ENCODE data around the gene DHDH.
"Not testable (repeated sequence)": the region's sequence is repeated elsewhere in the genome, so short reads cannot be mapped to it uniquely, and the experiment has no call there.

The DHDH gene

DNA sequence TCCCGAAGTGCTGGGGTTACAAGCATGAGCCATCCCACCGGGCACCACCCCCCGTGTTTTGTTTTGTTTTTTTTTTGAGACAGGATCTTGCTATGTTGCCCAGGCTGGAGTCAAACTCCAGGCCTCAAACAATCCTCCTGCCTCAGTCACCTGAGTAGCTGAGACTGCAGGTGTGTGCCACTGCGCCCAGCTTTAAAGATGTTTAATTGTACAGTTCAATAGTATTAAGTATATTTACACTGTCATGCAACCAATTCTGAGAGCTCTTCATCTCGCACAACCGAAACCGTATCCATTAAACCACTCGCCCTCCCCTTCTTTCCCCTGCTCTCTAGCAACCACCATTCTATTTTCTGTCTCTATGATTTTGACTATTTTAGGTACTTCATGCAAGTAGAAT lies 17.7 kb upstream of the DHDH start:
- DNase-seq (ENCODE audit: low spot score): no peak

DNA sequence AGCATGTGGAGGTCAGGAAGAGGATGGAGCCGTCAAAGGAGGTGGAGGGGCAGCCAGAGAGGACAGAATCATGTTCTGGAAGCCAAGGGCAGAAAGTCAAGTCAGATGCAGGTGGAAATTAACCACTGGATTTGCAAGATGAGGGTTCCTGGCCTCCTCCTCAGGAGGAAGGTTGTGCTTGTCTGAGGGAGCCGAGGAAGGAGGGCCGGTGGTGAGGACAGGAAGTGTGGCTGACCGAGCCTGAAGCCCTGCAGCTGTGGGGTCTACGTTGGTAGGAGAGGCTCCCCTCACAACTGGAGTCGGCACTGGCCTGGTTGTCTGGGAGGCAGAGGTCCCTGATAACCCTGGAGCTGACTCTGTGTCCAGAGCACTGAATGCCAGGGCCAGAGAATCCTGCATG lies 15.4 kb upstream of the DHDH start:
- DNase-seq (ENCODE audit: low spot score): no peak

DNA sequence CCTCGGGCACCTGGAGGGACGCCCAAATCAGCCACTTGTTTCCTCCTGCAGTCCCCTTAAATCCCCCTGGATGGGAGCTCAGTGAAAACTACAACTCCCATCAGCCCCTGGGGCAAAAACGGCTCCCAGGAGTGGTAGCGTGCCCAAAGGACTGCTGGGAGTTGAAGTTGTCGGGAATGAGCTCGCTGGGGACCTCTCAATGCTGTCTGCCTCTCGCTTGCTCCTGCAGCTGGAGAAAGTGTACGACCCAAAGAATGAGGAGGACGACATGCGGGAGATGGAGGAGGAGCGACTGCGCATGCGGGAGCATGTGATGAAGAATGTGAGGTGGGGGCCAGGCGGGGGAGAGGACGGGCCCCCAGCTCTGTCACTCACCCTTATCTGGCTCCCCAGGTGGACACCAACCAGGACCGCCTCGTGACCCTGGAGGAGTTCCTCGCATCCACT lies 14.7 kb upstream of the DHDH start:
- peak; percentile 84 for DNase-seq (ENCODE audit: low spot score)

DNA sequence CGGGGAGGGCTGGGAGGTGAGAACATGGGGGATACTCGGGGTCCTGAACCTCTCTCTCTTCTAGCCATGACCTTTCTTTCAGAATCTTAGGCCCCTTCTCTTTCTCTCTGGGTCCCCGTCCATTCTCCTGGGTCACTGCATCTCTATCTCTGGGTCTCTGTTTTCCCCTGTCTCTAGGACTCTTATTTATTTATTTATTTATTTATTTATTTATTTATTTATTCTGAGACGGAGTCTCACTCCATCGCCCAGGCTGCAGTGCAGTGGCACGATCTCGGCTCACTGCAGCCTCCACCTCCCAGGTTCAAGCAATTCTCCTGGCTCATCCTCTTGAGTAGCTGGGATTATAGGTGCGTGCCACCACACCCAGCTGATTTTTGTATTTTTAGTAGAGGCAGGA lies 14.2 kb upstream of the DHDH start:
- DNase-seq (ENCODE audit: low spot score): not testable (repeated sequence)

DNA sequence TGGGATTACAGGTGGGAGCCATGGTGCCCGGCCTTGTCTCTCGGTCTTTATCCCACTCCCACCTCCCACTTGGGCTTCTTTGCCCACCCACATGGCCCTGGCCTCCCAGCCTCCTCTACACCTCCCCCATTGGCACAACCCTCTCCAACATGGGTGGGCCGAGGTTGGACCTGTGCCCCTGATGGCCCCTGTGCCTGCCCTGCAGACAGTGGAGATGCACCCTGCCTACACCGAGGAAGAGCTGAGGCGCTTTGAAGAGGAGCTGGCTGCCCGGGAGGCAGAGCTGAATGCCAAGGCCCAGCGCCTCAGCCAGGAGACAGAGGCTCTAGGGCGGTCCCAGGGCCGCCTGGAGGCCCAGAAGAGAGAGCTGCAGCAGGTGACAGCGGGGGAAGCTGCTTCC lies 12.6 kb upstream of the DHDH start:
- no peak for DNase-seq (ENCODE audit: low spot score)

DNA sequence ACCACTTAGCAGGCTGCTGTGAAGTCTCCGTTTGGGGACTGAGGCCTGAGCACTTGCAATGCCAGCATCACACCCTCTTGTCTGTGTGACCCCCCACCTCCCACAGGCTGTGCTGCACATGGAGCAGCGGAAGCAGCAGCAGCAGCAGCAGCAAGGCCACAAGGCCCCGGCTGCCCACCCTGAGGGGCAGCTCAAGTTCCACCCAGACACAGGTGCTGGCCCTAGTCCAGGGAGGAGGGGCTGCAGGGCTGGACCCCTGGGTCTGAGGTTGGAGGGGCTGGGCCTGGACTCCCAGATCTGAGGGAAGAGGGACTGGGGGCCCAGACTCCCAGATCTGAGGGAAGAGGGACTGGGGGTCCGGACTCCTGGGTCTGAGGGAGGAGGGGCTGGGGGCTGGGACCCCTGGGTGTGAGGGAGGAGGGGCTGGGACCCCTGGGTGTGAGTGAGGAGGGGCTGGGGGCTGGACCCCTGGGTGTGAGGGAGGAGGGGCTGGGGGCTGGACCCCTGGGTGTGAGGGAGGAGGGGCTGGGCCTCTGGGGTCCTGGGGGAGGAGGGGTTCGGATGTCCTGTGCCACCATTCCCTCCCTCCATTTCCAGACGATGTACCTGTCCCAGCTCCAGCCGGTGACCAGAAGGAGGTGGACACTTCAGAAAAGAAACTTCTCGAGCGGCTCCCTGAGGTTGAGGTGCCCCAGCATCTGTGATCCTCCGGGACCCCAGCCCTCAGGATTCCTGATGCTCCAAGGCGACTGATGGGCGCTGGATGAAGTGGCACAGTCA lies 11.6 kb upstream of the DHDH start:
- no peak for DNase-seq (ENCODE audit: low spot score)

DNA sequence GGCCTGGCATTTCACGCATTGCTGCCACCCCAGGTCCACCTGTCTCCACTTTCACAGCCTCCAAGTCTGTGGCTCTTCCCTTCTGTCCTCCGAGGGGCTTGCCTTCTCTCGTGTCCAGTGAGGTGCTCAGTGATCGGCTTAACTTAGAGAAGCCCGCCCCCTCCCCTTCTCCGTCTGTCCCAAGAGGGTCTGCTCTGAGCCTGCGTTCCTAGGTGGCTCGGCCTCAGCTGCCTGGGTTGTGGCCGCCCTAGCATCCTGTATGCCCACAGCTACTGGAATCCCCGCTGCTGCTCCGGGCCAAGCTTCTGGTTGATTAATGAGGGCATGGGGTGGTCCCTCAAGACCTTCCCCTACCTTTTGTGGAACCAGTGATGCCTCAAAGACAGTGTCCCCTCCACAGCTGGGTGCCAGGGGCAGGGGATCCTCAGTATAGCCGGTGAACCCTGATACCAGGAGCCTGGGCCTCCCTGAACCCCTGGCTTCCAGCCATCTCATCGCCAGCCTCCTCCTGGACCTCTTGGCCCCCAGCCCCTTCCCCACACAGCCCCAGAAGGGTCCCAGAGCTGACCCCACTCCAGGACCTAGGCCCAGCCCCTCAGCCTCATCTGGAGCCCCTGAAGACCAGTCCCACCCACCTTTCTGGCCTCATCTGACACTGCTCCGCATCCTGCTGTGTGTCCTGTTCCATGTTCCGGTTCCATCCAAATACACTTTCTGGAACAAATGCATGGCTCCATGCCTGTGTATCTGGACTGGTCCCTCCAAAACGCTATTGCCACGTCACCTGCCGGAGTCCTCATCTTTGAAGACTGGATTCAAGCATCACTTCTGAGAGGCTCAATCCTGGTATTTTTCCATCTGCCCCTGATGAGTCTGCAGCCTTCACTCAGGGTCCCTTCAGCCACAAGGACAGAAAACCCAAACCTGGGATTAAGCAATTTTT lies 10.7 kb upstream of the DHDH start:
- no peak for DNase-seq (ENCODE audit: low spot score)

DNA sequence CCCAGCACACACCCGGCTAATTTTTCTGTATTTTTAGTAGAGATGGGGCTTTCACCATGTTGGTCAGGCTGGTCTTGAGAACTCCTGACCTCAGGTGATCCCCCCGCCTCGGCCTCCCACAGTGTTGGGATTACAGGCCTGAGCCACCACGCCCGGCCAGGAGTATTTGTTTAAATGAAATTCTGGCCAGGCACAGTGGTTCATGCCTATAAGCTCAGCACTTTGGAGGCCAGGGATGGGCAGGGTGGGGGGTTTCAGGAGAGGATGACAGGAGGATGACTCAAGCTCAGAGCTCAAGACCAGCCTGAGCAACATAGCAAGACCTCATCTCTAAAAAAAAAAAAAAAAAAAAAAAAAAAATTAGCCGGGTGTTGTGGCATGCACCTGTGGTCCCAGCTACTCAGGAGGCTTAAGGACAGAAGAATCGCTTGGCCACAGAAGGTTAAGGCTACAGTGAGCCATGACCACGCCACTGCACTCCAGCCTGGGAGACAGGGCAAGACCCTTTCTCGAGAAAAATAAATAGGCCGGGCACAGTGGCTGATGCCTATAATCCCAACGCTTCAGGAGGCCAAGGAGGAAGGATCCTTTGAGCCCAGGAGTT lies 8.2 kb upstream of the DHDH start:
- DNase-seq (ENCODE audit: low spot score): no peak

DNA sequence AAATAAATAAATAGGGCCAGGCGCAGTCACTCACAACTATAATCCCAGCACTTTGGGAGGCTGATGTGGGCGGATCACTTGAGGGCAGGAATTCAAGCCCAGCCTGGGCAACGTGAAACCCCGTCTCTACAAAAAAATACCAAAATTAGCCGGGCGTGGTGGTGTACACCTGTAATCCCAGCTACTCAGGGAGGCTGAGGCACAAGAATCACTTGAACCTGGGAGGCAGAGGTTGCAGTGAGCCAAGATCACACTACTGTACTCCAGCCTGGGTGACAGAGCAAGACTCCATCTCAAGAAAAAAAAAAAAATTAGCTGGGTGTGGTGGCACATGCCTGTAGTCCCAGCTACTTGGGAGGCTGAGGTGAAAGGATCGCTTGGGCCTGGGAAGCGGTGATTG lies 7.6 kb upstream of the DHDH start:
- not testable (repeated sequence) for DNase-seq (ENCODE audit: low spot score)

DNA sequence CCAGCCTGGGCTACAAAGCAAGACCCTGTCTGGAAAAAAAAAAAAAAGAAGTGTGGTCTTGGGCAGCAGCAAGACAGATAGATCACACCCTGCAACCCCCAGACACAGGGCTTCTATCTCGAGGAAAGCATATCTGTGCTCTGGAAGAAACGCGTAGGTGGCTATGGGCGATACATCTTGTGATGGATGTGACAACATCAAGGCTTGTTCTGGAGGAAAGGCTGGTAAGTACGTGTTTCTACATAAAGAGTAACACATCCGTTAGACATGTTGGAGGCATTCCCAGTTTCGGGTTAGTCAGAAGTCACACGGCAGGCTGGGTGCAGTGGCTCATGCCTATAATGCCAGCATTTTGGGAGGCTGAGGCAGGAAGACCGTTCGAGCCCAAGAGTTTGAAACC lies 6.6 kb upstream of the DHDH start:
- no peak for DNase-seq (ENCODE audit: low spot score)

DNA sequence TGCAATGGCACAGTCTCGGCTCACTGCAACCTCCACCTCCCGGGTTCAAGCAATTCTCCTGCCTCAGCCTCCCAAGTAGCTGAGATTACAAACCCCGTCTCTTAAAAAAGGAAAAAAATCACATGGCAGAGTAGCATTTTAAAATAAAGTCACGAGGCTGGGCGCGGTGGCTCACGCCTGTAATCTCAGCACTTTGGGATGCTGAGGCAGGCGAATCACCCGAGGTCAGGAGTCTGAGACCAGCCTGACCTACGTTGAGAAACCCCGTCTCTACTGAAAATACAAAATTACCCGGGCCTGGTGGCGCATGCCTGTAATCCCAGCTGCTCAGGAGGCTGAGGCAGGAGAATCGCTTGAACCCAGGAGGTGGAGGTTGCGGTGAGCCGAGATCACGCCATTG lies 5.8 kb upstream of the DHDH start:
- DNase-seq (ENCODE audit: low spot score): not testable (repeated sequence)

DNA sequence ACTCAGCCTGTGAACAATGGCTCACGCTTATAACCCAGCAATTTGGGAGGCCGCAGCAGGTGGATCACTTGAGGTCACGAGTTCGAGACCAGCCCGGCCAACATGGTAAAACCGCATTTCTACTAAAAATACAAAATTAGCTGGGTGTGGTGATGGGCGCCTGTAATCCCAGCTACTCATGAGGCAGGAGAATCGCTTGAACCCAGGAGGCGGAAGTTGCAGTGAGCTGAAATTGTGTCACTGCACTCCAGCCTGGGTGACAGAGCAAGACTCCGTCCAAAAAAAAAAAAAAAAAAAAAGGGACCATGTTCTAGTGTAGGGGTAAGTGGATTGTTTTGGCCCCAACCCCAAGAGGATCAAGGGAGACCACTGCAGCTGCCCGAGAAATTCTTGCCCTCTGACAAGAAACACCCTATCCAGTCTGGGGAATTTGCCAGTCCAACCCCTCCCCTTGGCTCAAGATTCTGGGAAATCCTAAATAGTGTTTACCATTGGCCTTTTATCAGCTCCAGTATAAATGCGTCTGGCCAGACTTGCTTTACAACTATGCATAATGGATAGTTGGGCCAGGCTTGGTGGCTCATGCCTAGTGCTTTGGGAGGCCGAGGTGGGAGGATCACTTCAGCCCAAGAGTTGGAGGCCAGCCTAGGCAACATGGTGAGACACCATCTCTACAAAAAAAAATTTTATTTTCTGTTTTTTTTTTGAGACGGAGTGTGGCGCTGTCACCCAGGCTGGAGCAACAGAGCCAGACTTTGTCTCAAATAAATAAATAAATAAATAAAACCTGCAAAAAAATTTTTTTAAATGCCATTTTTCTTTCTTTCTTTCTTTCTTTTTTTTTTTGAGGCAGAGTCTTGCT lies 5.1 kb upstream of the DHDH start:
- no peak for DNase-seq (ENCODE audit: low spot score)

DNA sequence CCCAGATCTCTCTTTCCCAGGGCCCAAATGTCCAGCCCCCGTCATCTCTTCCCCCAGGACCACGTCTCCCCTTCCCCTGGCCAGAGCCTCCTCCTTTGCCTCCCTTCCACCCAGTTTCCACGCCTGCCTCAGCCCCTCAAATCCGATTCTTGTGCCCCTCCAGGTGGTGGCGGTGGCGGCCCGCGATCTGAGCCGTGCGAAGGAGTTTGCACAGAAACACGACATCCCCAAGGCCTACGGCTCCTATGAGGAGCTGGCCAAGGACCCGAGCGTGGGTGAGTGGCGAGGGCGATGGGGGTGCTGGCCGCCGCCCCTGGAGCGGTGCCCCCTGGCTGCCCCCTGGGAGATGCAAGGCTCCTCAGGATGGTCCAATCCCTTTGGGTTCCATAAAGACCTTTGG lies 1.3 kb downstream of the DHDH start:
- no peak for DNase-seq (ENCODE audit: low spot score)

DNA sequence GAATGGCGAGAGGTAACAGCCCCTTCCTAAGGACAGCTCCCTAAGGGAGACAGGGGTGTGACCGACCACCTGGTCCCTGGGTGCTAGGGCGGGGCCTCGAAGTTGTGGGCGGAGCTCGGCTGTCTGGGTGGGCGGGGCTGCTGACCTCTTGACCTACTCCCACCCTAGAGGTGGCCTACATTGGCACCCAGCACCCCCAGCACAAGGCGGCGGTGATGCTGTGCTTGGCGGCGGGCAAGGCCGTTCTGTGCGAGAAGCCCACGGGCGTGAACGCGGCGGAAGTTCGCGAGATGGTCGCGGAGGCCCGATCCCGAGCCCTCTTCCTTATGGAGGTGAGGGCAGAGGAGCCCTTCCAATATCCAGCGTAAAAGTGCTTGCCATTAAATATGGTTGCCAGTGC lies 2.4 kb downstream of the DHDH start:
- no peak for DNase-seq (ENCODE audit: low spot score)

DNA sequence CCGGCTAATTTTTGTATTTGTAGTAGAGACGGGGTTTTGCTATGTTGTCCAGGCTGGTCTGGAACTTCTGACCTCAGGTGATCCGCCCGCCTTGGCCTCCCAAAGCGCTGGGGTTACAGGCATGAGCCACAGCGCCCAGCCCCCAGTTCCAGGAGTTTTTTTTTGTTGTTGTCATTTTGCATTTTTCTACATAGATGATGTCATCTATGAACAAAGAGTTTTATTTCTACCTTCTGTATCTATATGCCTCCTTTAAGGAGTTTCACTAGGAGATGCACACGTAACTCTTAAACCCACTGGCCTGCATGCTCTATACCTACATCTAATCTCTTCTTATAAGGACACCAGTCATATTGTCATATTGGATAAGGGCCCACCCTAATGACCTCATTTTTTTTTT lies 4.8 kb downstream of the DHDH start:
- no peak for DNase-seq (ENCODE audit: low spot score)

DNA sequence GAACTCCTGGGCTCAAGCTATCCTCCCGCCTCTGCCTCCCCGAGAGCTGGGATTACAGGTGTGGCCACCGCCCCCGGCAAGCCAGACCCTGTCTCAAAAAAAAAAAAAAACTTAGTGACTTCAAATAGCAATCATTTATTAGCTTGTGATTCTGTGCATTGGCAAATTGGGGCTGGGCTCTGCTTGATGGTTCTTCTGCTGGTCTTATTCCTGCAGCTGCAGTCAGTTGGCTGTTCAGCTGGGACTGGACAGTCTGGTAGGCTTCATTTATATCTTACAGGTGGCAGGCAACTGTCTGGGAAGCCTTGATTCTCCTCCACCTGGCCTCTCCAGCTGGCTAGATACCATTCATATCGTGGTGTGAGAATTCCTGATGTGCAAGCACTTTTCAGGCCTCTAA lies 7.4 kb downstream of the DHDH start:
- no peak for DNase-seq (ENCODE audit: low spot score)

DNA sequence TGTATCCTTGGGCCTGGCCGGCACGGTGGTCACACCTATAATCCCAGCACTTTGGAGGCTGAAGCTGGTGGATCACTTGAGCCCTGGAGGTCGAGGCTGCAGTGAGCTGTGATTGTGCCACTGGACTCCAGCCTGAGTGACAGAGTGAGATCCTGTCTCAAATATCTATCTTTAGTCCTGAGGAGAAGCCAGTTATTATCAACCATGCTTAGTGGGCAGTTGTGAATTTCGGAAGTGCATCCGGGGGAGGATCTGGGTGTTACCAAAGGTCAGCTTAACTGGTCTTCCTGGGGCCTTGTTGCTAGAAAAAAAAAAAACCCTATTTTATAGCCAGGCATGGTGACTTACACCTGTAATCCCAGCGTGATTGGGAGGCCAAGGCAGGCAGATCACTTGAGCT lies 9.6 kb downstream of the DHDH start:
- DNase-seq (ENCODE audit: low spot score): no peak

DNA sequence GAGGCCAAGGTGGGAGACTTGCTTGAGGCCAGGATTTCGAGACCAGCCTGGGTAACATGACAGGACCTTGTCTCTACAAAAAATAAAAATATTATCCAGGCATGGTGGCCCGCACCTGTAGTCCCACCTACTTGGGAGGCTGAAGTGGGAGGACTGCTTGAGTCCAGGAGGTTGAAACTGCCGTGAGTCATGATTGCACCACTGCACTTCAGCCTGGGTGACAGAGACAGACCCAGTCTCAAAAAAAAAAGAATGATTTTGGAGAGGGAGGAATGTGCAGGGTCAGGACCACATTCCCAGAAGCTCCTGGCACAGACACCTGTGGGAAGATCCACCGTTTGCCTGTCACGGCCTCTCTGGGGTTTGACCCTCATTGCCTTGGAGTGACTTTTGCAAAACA lies 11.9 kb downstream of the DHDH start:
- DNase-seq (ENCODE audit: low spot score): no peak

DNA sequence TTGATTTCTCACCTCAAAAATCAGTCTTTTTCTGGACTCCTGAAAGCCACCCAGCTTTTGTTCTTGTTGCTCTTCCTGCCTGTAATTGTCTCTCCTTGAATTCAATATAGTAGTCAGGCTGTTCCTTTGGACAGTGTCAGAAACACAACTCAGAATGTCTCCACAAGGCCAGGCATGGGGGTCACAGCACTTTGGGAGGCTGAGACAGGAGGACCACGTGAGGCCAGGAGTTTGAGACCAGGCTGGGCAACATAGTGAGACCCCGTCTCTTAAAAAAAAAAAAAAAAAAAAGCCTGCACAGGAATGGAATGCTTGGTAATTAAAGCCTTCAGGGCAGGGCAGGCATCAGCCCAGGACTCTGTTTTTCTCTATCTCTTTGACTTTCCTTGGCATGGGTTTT lies 12.3 kb downstream of the DHDH start:
- no peak for DNase-seq (ENCODE audit: low spot score)

DNA sequence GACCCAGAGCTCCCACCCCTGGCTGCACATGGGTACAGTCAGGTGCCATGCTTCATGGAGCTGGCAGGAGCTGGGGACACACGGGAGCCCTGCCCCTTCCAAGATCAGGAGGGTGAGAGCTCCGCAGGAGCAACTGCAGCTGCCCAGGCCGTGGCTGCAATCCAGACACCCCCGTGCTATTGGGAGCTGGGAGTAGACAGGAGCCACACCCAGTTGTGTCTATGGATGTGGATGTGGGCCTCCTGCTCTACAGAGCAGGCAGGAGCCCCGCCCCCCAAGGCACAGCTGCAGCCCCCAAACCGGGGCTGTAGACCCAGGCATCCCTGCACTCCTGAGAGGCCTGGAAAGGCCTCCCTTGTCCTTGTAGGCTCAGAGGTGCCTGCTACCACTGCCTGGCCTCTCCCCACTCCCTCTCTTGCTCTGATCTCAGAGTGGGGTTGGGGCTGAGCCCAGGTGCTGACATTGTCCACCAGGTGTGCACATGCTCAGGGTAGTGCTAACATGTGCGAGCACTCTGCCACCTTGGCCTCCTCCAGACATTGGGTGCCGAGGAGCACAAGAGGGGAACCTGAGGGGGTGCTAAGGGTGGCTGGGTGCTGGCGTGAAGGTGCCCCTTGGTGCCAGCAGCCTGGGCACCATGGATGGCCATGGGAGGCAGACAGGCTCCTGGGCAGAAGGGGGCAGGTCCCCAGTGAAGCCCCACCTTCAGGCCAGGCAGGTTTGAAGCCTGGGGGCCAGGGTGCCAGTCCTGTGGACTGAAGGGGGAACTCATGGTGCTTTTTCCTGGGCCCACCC lies 13.2 kb downstream of the DHDH start:
- DNase-seq (ENCODE audit: low spot score): no peak

DNA sequence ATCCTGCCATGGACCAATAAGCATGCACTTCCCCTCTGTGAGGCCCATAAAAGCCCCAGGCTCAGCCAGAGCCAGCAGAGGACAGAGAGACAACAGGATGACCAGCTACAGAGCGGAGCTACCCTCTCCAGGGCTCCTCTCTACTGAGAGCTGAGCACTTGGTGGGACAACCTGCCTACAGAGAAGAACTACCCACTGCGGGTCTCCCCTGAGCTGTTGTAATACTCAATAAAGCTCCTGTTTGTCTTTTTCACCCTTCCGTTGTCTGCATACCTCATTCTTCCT lies 13.7 kb downstream of the DHDH start:
- DNase-seq (ENCODE audit: low spot score): no peak
